Measurements from ENCODE around the gene CDCA5.

The CDCA5 gene

GRCh38 chr11:65118097-65118837 lies 34.4 kb upstream of the CDCA5 start:
- H3K4me3 ChIP-seq (ENCODE audit: low read length), result no peak overlapping the region
- DNase-seq (ENCODE audit: low read depth), result no peak
- no peak for TF ChIP-seq CTCF (conservative IDR thresholded peaks at IDR 0.05; ENCODE audit: low read length)

- peak within 1 kb of the TSS; percentile 94 for H3K4me3 ChIP-seq (ENCODE audit: low read length)
- DNase-seq (ENCODE audit: low read depth), result peak; percentile 98
- TF ChIP-seq CTCF (conservative IDR thresholded peaks at IDR 0.05; ENCODE audit: low read length), result peak; percentile 85
Measured at GRCh38 chr11:65117206-65118096, 33.6 kb upstream of the CDCA5 start, which contains the start of gene ZNHIT2. TSS of gene ZNHIT2 (minus strand) at chr11:65117701. CDS start at chr11:65117653, 48 bp downstream.

GRCh38 chr11:65116370-65117205 lies 32.7 kb upstream of the CDCA5 start:
- peak; percentile 66 for DNase-seq (ENCODE audit: low read depth)
- no peak for TF ChIP-seq CTCF (conservative IDR thresholded peaks at IDR 0.05; ENCODE audit: low read length)
- H3K4me3 ChIP-seq (ENCODE audit: low read length), result peak overlapping the region; percentile 94

GRCh38 chr11:65115361-65116082 lies 31.7 kb upstream of the CDCA5 start:
- DNase-seq (ENCODE audit: low read depth), result no peak
- H3K4me3 ChIP-seq (ENCODE audit: low read length), result no peak overlapping the region
- TF ChIP-seq CTCF (conservative IDR thresholded peaks at IDR 0.05; ENCODE audit: low read length), result no peak

GRCh38 chr11:65114538-65115171 lies 30.8 kb upstream of the CDCA5 start:
- TF ChIP-seq CTCF (conservative IDR thresholded peaks at IDR 0.05; ENCODE audit: low read length), result no peak
- no peak for DNase-seq (ENCODE audit: low read depth)
- no peak overlapping the region for H3K4me3 ChIP-seq (ENCODE audit: low read length)

GRCh38 chr11:65113839-65114238 lies 30.0 kb upstream of the CDCA5 start:
- TF ChIP-seq CTCF (conservative IDR thresholded peaks at IDR 0.05; ENCODE audit: low read length), result no peak
- H3K4me3 ChIP-seq (ENCODE audit: low read length), result no peak overlapping the region
- no peak for DNase-seq (ENCODE audit: low read depth)
